Tongue (tissue), 3 donors: ENCODE data around the gene EEF1A1. TPM values are rescaled to one million over a fixed set of nuclear protein-coding genes. Genes with fewer than 3 reads are reported as not detected.

Experiments used
- DNase-seq: peaks from one replicate; pipeline ENCODE4 v3.0.0-alpha.2; 2015
- small RNA-seq: library from RNA; depleted of rRNA; stranded (forward); fragments of <200 nt; gene quantifications from one replicate; pipeline ENCODE3, GENCODE V24; 2014; ENCODE audit warnings: low replicate concordance
- total RNA-seq: library from RNA; depleted of rRNA; stranded (reverse); fragments of >200 nt; gene quantifications from one replicate; pipeline ENCODE4 v1.2.3, GENCODE V29; 2014

EEF1A1 gene
- total RNA-seq, 1 donor from 2014 or later = 17,231 TPM

- DNase-seq = no peak
Observed at GRCh38 chr6:73505142-73505541, 15.7 kb downstream of the EEF1A1 start.

GRCh38 chr6:73504160-73504559 lies 16.7 kb downstream of the EEF1A1 start:
- no peak for DNase-seq

GRCh38 chr6:73503027-73503772 lies 17.6 kb downstream of the EEF1A1 start:
- no peak for DNase-seq

- no peak for DNase-seq
Observed at GRCh38 chr6:73497915-73498314, 22.9 kb downstream of the EEF1A1 start.

GRCh38 chr6:73491377-73491776 lies 29.5 kb downstream of the EEF1A1 start:
- DNase-seq = no peak

- DNase-seq = no peak
Observed at GRCh38 chr6:73487473-73487872, 33.4 kb downstream of the EEF1A1 start.

- no peak for DNase-seq
Observed at GRCh38 chr6:73484438-73484837, 36.4 kb downstream of the EEF1A1 start.

GRCh38 chr6:73481969-73482368 lies 38.9 kb downstream of the EEF1A1 start:
- no peak for DNase-seq

- no peak for DNase-seq
Observed at GRCh38 chr6:73477407-73477806, 43.4 kb downstream of the EEF1A1 start.

- no peak for DNase-seq
Observed at GRCh38 chr6:73476723-73477122, 44.1 kb downstream of the EEF1A1 start.

- no peak for DNase-seq
Observed at GRCh38 chr6:73471686-73472290, 49.0 kb downstream of the EEF1A1 start.

Small RNA genes lying within 50 kb of the gene (small RNA-seq; reads per million reads assigned to genes)
- gene AL603910.2 = not detected
- not detected for gene RN7SL827P

Other genes starting within 250 kb of the EEF1A1 start
- not detected for gene DPPA5, start 166.8 kb downstream of the EEF1A1 start, total RNA-seq
- gene KHDC3L, start 158.4 kb downstream of the EEF1A1 start, total RNA-seq = not detected
- gene OOEP, start 151.1 kb downstream of the EEF1A1 start, total RNA-seq = not detected
- 1.1 TPM for gene DDX43, start 126.2 kb downstream of the EEF1A1 start, total RNA-seq
- gene CGAS, start 68.7 kb downstream of the EEF1A1 start, total RNA-seq = 8.4 TPM
- 20.5 TPM for gene MTO1, start 59.3 kb downstream of the EEF1A1 start, total RNA-seq
- gene SLC17A5, start 133.0 kb upstream of the EEF1A1 start, total RNA-seq = 18.2 TPM
- 29.6 TPM for gene CD109, start 175.2 kb upstream of the EEF1A1 start, total RNA-seq